ENCODE measurements around the gene OR52N4.

Gene OR52N4

DNA sequence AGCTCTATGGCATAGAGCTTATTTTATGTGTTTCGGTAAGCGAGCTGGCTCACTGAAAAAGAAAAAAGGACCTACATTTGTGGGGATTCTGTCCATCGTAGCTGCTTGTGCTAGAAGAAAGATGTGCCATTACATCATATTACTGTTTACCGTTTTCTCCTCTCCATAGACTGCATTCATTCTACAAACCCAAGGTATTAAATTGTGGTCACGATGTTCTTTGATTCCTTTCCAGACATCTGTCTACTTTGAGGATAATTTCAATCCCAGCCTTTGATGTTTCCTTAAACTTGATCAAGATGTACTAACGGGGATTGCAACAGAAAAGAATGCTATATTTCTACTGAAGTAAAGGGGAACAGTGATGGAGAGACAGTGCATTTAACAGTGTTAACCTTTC is 42.5 kb downstream of the OR52N4 start:
- no peak overlapping the region for H2AFZ ChIP-seq (ENCODE audit: low read depth, low read length)
- peaks cover 9% of the 10 kb centered on the region for H3K27me3 ChIP-seq (ENCODE audit: insufficient read depth, low read length, poor library complexity)
- H3K9ac ChIP-seq (ENCODE audit: low read depth, low read length) = no peak overlapping the region
- DNase-seq = no peak
- H3K4me2 ChIP-seq (ENCODE audit: insufficient read depth, low read length) = no peak overlapping the region
- no peaks in the 10 kb centered on the region for H3K79me2 ChIP-seq (ENCODE audit: insufficient read depth, low read length)
- H3K27ac ChIP-seq (ENCODE audit: low read length) = no peak overlapping the region
- no peaks in the 10 kb centered on the region for H3K36me3 ChIP-seq (ENCODE audit: insufficient read depth, low read length)
- H3K9me3 ChIP-seq (ENCODE audit: insufficient read depth, low read length, severe bottlenecking) = no peaks in the 10 kb centered on the region
- no peak overlapping the region for H3K4me3 ChIP-seq (ENCODE audit: low read depth in 1 of 2, low read length in 2 of 2)
- no peaks in the 10 kb centered on the region for H3K4me1 ChIP-seq (ENCODE audit: insufficient read depth, low read length)
- H4K20me1 ChIP-seq (ENCODE audit: insufficient read depth, low read length) = no peaks in the 10 kb centered on the region
- ATAC-seq (ENCODE audit: insufficient read depth, low read depth) = no peak
- TF ChIP-seq, protein P1, sequence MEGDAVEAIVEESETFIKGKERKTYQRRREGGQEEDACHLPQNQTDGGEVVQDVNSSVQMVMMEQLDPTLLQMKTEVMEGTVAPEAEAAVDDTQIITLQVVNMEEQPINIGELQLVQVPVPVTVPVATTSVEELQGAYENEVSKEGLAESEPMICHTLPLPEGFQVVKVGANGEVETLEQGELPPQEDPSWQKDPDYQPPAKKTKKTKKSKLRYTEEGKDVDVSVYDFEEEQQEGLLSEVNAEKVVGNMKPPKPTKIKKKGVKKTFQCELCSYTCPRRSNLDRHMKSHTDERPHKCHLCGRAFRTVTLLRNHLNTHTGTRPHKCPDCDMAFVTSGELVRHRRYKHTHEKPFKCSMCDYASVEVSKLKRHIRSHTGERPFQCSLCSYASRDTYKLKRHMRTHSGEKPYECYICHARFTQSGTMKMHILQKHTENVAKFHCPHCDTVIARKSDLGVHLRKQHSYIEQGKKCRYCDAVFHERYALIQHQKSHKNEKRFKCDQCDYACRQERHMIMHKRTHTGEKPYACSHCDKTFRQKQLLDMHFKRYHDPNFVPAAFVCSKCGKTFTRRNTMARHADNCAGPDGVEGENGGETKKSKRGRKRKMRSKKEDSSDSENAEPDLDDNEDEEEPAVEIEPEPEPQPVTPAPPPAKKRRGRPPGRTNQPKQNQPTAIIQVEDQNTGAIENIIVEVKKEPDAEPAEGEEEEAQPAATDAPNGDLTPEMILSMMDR (IDR thresholded peaks at IDR 0.05; ENCODE audit: borderline replicate concordance, extremely low read depth, low read length, poor library complexity, severe bottlenecking) = no peak
- no peak for TF ChIP-seq EZH2 (IDR thresholded peaks at IDR 0.05; ENCODE audit: borderline replicate concordance, low read depth, low read length, severe bottlenecking)

DNA sequence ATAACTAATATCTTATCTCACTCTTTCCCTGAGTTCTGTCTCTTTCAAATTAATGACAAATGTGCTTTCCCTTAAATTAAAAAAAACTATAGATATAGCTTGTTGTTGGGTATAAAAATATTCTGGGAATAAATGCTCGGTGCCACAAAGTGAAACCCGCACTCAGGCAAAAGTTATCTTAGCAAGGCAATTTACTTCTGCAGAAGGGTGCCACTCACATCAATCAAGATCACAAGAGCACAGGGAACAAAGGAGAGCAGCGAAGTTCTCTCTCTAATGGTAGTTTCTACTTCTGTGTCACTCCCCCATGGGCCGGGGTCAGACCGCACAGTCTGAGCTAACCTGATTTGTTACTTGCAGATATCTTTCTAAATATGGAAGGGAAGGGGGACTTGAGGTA is 49.9 kb downstream of the OR52N4 start:
- no peak for ATAC-seq (ENCODE audit: insufficient read depth, low read depth)
- Histone ChIP-seq H3K9me3 (ENCODE audit: insufficient read depth, low read length, severe bottlenecking) (no peaks in the 10 kb centered on the region), H3K4me2 (ENCODE audit: insufficient read depth, low read length) (no peak overlapping the region), H3K79me2 (ENCODE audit: insufficient read depth, low read length) (no peaks in the 10 kb centered on the region), H3K9ac (ENCODE audit: low read depth, low read length) (no peak overlapping the region), H3K36me3 (ENCODE audit: insufficient read depth, low read length) (no peaks in the 10 kb centered on the region), H3K27ac (ENCODE audit: low read length) (no peak overlapping the region), H4K20me1 (ENCODE audit: insufficient read depth, low read length) (no peaks in the 10 kb centered on the region), H2AFZ (ENCODE audit: low read depth, low read length) (no peak overlapping the region), H3K4me3 (ENCODE audit: low read depth in 1 of 2, low read length in 2 of 2) (no peak overlapping the region), H3K27me3 (ENCODE audit: insufficient read depth, low read length, poor library complexity) (peaks cover 17% of the 10 kb centered on the region), H3K4me1 (ENCODE audit: insufficient read depth, low read length) (peaks cover 9% of the 10 kb centered on the region)
- DNase-seq = no peak
- no peak for TF ChIP-seq EZH2 (IDR thresholded peaks at IDR 0.05; ENCODE audit: borderline replicate concordance, low read depth, low read length, severe bottlenecking)
- TF ChIP-seq, protein P1 (IDR thresholded peaks at IDR 0.05; ENCODE audit: borderline replicate concordance, extremely low read depth, low read length, poor library complexity, severe bottlenecking) = no peak
